ENCODE results near the gene RFK. TPM values are rescaled to one million over a fixed set of nuclear protein-coding genes. Genes with fewer than 3 reads are reported as not detected.

Gene RFK
- total and polyA plus RNA-seq, 2 of the 13 experiments (the other 11 are each of a cell fraction or from before 2014, with no cell fraction given) = 18.2 to 37.2 TPM

DNA sequence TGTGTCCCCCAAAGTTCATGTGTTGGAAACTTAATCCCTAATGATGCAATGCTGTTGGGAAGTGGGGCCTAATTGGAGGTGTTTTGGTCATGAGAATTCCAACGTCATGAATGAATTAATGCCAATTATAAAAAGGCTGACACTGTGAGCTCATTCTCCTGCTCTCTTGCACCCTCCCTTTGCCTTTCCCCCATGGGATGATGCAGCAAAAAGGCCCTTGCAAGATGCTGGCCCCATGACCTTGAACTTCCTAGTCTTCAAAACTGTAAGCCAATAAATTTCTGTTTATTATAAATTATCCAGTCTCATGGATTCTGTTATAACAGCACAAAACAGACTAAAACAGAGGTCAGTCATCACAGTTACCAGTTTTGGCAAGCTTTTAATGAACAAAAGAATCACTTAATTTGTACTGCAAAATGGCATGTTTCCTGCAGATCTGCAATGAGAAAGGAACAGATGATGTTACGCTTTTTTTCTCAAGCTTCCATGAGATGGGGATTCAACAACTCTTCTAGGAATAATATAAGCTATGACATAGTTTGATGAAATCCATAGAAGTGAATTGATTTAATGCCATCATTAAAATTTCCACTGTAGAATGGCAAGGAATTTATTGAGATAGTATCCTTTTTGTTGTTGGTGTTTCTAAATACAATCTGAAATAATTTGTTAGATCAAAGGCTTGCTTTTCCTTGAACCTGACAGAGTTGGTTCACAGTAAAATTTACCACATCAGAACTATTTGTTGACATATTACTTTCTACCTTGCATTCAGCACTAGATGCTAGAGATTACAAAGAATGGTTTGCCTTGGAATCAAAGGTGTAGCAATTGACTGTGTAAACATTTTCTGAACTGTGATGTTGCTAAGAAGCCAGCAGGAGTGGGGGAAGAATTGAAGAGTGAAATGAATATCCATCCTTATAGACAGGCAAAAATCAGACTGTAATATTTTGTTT lies 29.3 kb upstream of the RFK start (continued):
- TF ChIP-seq, protein P1, sequence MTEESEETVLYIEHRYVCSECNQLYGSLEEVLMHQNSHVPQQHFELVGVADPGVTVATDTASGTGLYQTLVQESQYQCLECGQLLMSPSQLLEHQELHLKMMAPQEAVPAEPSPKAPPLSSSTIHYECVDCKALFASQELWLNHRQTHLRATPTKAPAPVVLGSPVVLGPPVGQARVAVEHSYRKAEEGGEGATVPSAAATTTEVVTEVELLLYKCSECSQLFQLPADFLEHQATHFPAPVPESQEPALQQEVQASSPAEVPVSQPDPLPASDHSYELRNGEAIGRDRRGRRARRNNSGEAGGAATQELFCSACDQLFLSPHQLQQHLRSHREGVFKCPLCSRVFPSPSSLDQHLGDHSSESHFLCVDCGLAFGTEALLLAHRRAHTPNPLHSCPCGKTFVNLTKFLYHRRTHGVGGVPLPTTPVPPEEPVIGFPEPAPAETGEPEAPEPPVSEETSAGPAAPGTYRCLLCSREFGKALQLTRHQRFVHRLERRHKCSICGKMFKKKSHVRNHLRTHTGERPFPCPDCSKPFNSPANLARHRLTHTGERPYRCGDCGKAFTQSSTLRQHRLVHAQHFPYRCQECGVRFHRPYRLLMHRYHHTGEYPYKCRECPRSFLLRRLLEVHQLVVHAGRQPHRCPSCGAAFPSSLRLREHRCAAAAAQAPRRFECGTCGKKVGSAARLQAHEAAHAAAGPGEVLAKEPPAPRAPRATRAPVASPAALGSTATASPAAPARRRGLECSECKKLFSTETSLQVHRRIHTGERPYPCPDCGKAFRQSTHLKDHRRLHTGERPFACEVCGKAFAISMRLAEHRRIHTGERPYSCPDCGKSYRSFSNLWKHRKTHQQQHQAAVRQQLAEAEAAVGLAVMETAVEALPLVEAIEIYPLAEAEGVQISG (CRISPR knock-in tag; IDR thresholded peaks at IDR 0.05) = no peak
- TF ChIP-seq, protein P2, sequence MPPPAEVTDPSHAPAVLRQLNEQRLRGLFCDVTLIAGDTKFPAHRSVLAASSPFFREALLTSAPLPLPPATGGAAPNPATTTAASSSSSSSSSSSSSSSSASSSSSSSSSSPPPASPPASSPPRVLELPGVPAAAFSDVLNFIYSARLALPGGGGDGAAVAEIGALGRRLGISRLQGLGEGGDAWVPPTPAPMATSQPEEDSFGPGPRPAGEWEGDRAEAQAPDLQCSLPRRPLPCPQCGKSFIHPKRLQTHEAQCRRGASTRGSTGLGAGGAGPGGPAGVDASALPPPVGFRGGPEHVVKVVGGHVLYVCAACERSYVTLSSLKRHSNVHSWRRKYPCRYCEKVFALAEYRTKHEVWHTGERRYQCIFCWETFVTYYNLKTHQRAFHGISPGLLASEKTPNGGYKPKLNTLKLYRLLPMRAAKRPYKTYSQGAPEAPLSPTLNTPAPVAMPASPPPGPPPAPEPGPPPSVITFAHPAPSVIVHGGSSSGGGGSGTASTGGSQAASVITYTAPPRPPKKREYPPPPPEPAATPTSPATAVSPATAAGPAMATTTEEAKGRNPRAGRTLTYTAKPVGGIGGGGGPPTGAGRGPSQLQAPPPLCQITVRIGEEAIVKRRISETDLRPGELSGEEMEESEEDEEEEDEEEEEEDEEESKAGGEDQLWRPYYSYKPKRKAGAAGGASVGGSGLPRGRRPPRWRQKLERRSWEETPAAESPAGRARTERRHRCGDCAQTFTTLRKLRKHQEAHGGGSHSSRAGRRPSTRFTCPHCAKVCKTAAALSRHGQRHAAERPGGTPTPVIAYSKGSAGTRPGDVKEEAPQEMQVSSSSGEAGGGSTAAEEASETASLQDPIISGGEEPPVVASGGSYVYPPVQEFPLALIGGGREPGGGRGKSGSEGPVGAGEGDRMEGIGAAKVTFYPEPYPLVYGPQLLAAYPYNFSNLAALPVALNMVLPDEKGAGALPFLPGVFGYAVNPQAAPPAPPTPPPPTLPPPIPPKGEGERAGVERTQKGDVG (CRISPR knock-in tag; IDR thresholded peaks at IDR 0.05; ENCODE audit: borderline replicate concordance) = no peak
- TF ChIP-seq, protein P3, sequence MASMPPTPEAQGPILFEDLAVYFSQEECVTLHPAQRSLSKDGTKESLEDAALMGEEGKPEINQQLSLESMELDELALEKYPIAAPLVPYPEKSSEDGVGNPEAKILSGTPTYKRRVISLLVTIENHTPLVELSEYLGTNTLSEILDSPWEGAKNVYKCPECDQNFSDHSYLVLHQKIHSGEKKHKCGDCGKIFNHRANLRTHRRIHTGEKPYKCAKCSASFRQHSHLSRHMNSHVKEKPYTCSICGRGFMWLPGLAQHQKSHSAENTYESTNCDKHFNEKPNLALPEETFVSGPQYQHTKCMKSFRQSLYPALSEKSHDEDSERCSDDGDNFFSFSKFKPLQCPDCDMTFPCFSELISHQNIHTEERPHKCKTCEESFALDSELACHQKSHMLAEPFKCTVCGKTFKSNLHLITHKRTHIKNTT (CRISPR knock-in tag; IDR thresholded peaks at IDR 0.05) = no peak
- TF ChIP-seq ZNF382 (CRISPR knock-in tag; IDR thresholded peaks at IDR 0.05; ENCODE audit: borderline replicate concordance) (no peak), ZBTB1 (CRISPR knock-in tag; IDR thresholded peaks at IDR 0.05; ENCODE audit: borderline replicate concordance) (no peak), ZNF343 (CRISPR knock-in tag; IDR thresholded peaks at IDR 0.05) (no peak), RFX5 (IDR thresholded peaks at IDR 0.05; ENCODE audit: low read depth, low read length) (no peak), REL (CRISPR knock-in tag; conservative IDR thresholded peaks at IDR 0.05) (no peak), RBAK (CRISPR knock-in tag; IDR thresholded peaks at IDR 0.05) (no peak), SRY (CRISPR knock-in tag; IDR thresholded peaks at IDR 0.05) (no peak), FOSL2 (CRISPR knock-in tag; IDR thresholded peaks at IDR 0.05) (no peak)
- TF ChIP-seq, protein P4, sequence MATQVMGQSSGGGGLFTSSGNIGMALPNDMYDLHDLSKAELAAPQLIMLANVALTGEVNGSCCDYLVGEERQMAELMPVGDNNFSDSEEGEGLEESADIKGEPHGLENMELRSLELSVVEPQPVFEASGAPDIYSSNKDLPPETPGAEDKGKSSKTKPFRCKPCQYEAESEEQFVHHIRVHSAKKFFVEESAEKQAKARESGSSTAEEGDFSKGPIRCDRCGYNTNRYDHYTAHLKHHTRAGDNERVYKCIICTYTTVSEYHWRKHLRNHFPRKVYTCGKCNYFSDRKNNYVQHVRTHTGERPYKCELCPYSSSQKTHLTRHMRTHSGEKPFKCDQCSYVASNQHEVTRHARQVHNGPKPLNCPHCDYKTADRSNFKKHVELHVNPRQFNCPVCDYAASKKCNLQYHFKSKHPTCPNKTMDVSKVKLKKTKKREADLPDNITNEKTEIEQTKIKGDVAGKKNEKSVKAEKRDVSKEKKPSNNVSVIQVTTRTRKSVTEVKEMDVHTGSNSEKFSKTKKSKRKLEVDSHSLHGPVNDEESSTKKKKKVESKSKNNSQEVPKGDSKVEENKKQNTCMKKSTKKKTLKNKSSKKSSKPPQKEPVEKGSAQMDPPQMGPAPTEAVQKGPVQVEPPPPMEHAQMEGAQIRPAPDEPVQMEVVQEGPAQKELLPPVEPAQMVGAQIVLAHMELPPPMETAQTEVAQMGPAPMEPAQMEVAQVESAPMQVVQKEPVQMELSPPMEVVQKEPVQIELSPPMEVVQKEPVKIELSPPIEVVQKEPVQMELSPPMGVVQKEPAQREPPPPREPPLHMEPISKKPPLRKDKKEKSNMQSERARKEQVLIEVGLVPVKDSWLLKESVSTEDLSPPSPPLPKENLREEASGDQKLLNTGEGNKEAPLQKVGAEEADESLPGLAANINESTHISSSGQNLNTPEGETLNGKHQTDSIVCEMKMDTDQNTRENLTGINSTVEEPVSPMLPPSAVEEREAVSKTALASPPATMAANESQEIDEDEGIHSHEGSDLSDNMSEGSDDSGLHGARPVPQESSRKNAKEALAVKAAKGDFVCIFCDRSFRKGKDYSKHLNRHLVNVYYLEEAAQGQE (IDR thresholded peaks at IDR 0.05; ENCODE audit: borderline replicate concordance in 1 of 2, low read depth in 1 of 2, low read length in 2 of 2) = no peak; a peak in 1 of 4 replicates
- TF ChIP-seq, protein P5, sequence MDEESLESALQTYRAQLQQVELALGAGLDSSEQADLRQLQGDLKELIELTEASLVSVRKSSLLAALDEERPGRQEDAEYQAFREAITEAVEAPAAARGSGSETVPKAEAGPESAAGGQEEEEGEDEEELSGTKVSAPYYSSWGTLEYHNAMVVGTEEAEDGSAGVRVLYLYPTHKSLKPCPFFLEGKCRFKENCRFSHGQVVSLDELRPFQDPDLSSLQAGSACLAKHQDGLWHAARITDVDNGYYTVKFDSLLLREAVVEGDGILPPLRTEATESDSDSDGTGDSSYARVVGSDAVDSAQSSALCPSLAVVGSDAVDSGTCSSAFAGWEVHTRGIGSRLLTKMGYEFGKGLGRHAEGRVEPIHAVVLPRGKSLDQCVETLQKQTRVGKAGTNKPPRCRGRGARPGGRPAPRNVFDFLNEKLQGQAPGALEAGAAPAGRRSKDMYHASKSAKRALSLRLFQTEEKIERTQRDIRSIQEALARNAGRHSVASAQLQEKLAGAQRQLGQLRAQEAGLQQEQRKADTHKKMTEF (CRISPR knock-in tag; IDR thresholded peaks at IDR 0.05) = peak; percentile 86

All from HepG2 (cell line).